HG03575 (cell line): Measurements from ENCODE around the gene RPL38.
"Not testable (repeated sequence)": the region's sequence is repeated elsewhere in the genome, so short reads cannot be mapped to it uniquely, and the experiment has no call there.

Experiments used
- ATAC-seq: cut with Tn5 transposase; IDR thresholded peaks from one replicate; pipeline ENCODE4 v1.9.1; 2021; ENCODE audit not compliant: unreplicated experiment, insufficient number of reproducible peaks, low FRiP score; ENCODE audit errors: extremely low read depth

Gene RPL38

DNA sequence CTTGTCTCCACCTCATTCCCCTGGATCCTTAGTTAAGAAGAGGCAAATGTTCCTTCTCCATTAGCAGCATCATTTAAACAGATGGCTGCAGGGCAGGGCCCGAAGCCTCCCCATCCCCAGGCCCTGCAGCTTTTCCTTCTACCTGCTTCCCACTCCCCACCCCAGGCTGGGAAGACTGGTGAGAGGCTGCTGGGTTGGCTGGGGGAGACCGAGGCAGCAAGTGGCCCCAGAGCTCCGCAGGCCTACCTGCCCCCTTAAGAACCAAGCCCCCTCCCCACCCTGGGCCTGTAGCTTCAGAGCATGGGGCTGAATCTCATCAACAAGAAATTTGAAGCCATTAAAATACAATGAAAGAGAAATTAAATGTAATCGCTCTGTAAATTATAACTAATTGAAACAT lies 22.1 kb upstream of the RPL38 start:
- ATAC-seq, result no peak

DNA sequence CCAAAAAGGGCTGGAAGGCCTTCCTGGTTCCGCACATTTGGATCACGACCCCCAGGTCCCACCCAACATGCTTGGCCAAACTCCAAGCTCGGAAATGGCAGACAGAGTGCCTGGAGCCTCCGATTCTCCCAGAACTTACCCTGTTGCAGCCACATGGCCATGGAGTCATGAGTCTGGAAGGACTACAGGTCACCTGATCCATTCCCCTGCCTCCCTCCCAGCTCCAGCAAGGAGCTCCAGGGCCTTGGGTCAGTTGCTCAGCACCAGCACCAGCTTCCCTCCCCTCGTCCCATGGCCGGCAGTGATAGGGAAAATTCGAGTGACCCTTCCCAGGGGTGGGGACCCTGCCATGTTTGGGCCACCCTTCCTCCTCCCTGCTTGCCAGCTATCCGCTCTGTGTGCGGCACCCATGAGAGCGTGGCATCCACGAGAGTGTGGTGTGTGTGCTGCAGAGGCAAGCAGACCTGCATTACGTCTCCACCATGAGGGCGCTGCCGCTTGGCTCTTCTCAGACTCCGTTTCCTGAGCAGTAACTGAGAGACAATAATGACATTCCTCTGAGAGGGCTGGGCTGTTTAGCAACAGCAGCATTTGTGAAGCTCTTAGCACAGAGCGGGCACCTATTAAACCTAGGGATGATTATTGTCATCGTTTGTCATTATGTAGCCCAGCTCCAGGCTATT lies 21.3 kb upstream of the RPL38 start:
- no peak for ATAC-seq

DNA sequence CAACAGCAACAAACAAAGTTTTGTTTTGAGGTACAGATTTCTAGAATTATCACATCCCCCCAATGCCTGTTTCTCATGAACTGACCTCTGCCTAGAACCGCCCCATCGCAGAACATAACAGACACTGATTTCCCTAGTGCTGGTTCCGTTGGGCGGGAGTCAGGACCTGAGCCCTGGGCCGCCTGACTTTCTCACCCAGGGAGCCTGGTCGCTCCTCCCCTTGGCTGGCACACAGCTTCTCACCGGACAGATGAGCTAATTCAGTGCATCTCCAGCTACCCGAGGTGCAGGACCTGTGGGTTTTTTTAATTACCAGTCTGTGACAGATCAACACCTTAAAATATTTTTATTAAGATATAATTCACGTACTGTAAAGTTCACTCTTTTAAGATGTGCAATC lies 20.1 kb upstream of the RPL38 start:
- no peak for ATAC-seq

DNA sequence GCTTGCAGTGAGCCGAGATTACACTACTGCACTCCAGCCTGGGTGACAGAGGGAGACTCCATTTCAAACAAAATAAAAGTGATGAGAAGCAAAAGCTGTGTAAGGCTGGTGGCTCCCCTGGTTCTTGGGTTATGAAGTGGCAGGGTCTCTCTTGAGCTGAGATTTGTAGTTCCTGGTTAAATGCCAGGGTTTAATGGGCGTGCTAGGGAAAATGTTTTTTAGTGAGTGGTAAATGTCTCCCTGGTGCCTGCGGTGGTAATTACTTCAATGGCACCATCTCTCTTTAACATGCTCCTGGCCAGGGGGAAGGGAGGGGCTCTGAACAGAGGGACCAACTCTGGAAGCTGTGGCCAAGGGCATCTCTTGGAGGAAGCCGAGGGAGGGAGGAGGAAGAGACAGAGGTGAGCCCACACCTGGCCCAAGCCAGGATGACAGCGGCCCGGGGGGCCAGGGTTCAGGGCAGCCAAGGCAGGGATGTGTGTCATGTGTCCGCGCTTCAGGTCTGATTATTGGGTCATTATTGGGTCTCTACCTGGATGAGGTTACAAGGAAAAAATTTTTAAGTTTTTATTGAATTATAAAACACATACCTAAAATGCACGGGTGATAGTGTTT lies 17.8 kb upstream of the RPL38 start:
- no peak for ATAC-seq

DNA sequence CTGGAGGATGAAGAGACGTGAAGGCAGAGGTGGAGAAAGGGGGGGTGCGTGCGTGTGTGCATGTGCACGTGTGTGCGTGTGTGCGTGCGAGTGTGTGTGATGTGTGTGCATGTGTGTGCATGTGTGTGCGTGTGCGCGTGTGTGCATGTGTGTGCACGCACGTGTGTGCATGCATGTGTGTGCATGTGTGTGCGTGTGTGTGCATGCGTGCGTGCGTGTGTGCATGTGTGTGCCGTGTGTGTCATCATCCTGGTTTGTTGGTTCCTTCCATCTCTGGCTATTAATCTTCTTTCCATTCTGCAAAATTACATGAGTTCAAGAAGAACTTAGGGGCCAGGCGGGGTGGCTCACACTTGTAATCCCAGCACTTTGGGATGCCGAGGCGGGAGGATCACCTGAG lies 17.0 kb upstream of the RPL38 start:
- no peak for ATAC-seq

DNA sequence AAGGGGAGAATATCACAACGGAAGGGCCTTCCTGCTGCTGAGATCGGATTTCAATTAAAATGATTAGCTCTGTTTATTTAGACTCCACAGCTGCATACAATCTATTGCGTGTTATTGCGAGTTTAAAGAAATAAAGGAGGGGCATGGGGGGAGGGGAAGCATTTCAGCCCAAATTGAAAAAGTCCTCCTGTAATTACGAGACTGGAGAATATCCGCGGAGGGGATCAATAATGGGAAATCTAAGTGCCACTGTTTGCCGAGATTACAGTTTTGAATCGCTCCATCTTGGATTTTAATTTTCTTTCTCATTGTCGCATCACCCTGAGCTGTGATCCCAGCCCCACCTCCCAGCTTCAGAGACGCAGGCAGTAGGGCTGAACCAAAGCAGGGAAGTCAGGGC lies 15.7 kb upstream of the RPL38 start:
- no peak for ATAC-seq

DNA sequence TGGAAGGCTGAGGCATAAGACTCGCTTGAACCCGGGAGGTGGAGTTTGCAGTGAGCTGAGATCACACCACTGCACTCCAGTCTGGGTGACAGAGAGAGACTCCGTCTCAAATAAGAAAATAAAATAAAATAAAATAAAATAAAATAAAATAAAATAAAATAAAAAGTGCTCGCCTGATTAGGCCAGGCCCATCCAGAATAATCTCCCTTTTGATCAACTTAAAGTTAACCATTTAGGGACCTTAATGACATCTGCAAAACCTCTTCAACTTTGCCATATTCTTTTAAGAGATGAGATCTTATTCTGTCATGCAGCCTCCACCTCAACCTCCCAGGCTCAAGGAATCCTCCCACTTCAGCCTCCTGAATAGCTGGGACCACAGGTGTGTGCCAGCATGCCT lies 14.8 kb upstream of the RPL38 start:
- ATAC-seq, result not testable (repeated sequence)

DNA sequence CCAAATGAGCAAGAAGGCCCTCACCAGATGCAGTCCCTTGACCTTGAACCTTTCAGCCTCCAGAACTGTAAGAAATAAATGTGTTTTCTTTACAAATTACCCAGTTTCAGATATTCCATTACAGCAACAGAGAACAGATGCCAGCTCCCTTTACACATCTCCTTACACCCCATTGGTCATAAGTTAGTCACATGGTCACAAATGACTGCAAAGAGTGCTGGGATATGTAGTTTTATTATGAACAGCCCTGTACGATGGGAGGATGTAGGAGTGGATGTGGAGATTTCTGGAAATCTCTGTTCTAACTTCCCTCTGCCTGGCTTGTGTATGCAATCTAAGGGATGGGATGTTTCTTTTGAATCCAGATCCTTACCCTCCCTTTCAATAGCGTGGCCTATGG lies 13.3 kb upstream of the RPL38 start:
- no peak for ATAC-seq

DNA sequence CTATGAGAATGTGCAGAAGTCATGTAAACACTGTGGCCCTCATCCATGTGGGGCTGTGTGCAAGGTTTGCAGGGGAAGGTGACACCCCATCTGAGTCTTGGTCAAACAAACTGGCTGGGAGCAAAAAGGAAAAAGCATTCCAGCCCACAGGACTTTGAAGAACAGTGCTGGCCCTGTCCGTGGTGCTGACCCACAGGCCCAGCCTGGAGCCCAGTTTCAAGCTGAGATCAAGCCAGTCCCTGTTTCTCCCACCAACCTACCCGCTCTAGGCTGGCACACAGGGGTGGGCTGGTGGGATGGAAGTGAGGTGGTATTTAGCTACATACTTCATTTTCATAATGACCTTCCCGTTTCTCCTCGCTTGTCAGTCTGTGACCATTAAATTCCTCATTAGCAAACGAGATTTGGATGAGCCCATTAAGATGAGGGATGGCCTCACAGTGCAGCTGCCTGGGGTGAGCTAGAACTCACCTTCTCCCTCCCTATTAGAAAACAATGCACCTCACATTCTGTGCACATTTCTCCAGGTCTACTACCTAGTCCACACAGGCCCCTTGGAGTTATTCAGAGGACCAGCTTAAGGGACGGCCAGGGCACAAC lies 12.6 kb upstream of the RPL38 start:
- ATAC-seq, result no peak

DNA sequence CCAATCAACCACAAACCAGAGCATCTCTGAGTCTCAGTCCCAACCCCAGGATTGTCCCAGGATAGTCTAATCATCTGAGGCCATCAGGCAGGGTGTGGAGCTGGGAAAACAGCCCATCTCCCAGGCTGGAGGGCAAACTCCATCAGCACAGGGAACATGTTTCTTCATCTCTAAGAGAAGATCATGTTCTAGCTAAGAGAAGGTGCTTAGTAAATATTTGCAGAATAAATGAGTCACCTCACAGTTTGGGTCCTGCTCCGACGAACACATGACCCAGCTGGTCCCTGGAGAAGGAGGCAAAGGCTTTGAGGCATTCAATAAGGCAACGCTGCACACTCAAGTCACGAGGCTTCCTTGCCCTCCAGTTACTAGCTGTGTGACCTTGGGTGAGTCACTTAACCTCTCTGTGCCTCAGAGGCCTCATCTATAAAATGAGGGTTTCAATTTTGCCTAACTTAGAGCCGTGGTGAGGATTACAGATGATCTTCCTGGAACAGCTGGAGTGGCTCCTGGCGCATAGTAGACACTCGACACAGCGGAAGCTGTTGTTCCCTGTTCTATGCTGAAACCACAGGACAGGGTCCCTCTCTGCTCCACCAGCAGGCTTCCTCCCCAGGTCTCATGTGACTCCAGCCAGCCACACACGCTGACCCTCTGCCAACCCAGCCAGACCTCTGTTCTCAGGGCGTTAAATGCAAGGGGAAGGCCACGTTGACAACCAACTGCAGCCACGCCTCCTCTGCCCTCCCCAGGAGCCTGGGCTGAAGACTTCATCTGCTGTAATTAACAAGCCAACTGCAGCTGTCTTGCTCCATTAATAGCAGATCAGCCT lies 10.3 kb upstream of the RPL38 start:
- no peak for ATAC-seq

DNA sequence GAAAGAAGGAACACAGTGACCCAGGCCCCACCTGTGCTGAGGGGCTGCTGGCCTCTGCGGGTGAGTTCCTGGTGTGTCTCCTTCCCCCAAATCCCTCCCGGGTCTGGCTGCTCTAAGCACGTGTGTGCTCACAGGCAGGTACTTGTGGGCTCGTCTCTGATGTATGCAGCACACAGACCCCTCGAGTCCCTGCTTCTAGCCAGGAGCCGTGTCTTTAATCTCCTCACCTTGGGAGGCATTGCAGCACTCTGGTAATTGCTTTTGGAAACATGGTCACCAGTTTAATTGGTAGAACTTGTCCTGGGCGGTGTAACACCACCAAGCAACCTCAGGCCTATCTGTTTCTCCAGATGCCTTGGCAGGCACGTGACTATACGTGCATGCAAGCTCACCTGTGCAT lies 8.8 kb upstream of the RPL38 start:
- ATAC-seq, result no peak

DNA sequence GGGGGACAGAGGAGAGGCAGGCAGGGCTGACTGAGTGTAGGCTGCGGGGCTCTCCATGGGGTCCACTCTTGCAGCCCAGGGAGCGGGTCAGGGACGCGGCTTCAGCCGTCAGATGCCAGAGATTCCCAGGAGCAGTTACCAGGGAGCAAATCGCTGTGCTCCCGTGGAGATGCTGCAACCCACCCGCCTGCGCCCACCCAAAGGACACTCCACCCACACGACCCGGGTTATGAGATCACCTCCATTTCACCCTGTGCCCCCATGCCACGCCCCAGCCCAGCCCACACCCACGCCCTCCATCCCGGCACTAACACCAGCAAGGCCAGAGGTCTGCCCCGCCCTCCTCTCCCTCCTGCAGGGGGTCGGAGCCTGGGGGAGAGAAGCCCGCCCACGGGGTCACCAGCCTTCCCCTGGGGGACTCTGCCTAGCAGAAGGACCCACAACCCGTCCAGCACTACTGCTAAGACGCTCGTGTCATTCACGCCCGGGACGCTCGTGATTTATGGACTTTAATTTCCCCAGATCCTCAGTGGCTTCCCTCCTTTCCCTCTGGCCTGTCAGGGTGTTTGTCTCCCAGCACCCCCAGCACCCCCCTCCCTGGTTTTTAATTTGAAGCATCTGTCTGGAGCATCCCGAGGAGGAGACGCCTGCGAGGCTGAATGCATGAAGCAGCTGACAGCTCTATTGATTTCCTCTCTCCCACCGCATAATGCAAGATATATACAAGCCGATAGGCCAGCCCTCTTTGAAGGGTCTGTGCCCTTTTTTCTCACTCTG lies 6.7 kb upstream of the RPL38 start:
- no peak for ATAC-seq

DNA sequence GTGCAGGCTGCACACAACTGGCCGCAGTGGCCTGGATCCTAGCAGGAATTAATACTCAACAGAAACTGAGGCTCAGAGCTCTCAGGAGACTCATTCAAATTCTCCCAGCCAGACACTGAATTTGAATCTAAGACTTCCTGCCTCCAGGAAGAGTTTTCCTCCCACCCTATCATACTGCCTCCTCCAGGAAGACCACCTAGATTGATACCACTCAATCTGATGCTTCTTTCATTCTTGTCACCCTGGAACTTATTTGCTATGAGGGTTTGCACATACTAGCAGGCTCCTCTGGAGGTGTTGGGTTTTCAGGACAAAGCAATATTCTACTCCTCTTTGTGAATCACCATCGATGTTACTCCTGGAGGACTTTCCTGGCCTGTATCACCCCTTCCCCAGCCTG lies 5.7 kb upstream of the RPL38 start:
- ATAC-seq, result no peak

DNA sequence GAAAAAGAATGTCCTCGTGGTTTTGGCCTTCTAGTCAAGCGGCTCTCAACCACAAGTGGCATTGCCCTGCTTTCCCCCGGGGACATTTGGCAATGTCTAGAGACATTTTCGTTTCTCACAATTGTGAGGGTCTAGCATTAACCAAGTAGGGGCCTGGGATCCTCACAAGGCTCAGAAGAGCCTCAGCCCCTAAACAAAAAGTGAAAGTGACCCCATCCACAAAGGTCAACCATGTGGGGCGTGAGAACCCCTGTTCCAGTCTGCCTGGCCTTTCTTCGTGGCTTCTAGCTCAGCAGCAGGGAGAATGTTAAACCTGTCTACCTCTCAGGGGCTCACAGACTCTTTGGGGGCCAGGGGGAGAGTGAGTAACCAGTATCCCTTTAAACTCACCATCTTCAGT lies 4.8 kb upstream of the RPL38 start:
- ATAC-seq, result no peak

DNA sequence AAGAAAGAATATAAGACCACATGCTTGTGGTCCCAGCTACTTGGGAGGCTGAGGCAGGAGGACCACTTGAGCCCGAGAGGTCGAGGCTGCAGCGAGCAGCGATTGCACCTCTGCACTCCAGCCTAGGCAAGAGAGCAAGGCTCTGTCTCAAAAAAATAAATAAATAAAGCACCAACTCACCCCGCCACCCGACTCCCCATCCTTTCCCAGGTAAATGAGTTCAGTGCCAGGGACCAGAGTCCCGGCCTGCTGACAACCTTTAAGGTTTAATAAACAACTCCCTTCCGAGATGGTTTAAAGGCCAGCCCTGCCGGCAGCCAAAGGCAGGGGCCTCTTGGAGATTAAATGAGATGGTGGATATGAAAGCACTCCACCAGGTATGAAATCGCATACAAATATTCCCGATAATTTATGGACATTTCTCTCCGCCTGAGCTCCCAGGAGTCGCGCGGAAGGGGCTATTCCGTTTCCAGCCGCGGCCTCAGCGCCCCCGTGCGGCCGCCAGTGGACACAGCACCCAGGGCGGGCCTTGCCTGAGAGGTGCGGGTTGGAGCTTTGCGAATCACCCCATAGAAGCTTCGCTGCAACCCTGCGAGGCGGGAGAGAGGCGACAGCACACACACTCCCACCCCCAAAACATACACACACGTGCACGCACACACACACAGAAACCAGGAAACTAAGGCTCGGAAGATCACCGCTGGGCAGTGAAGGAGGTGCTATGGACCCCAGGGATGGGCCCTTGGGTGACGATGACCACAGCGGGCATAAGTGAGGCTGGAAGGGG lies 4.0 kb upstream of the RPL38 start:
- ATAC-seq, result no peak

DNA sequence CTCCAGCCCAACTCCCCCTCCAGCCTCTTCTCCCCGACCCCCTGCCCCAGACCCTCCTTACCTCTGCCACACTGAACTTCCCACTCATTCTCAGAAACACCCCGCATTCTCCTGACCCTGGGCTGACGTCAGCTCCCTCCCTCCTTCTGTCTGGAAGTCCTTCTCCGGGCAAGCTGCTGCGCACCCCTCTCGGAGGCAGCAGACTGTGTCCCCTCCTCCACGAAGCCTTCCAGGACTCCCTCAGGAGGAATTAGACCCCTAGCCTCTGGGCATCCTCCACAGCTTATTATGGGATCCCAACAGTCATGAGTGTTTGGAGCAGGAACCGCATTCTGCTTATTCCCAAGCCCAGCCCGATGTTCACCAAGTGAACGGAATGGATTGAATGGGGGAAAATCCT lies 3.4 kb upstream of the RPL38 start:
- ATAC-seq, result no peak

DNA sequence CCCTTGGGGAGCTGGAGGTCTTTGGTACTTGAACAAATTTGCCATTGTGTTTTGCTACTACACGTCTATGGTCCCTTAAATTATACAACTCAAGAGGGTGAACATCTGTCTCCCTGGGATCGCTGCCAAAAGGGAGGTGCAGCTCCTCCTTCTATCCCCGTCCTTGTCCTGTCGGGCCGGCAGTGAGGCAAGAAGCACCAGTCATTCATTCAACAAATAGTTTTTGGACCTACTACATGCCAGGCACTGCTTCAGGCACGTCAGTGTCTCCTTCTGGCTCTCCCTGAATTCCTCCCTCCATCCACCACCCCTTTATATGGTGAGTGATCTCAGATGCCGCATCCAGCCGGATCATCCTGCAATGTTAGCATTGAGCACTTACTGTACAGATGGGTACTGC lies 2.2 kb upstream of the RPL38 start:
- ATAC-seq, result no peak

DNA sequence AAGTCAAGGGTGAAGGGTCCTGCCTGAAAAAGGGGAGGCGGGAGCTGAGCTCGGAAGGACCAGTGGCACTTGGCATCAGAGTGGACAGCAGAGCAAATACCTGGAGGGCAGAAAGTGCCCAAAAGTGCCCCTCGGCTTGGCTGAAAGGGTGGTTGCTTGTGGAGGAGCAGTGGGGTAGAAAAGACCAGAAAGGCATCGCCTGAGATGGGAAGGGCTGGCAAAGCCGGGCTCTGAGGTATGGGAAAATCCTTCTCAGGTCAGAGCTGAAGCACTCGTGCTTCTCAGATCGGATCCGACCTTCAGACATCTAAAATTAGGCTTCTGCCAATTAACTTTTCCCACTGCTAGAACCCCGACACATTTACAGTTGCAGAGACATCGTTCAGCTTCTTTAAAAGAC lies 1.5 kb upstream of the RPL38 start:
- no peak for ATAC-seq

DNA sequence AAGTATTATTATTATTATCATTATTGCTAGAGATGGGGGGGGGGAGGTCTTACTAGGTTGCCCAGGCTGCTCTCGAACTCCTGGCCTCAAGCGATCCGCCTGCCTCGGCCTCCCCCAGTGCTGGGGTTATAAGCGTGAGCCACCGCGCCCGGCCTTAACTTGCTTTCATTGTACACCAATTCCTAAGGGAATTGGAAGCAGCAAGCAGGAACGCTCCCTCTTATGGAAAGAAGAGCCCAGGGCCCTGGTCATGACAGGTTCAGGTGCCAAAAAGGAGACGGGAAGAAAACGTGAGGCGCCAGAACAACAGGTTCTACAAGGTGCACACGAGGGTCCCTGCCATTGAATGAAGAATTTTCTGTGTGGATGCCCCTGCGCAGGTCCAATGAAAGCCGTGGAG lies 540 bp upstream of the RPL38 start:
- no peak for ATAC-seq
